Small intestine (tissue), 7 donors: ENCODE data around the gene CCDC106. TPM values are rescaled to one million over a fixed set of nuclear protein-coding genes. Genes with fewer than 3 reads are reported as not detected.
A peak's percentile ranks its signal among the peaks of the same experiment; 100 is the strongest.

Source experiments
- DNase-seq, 2 donors: peaks; one replicate each; pipeline versions ENCODE4 v3.0.0 to v3.0.0-alpha.2; 2013
- FAIRE-seq: peaks from 2 replicates; lab custom pipeline; 2012; peaks lifted over from hg19 to GRCh38; lab: Jason Lieb, UNC
- H3K27ac ChIP-seq, 3 donors: one replicate each; pipeline ENCODE4 v1.5.1; 2013; ENCODE audit warnings: low read length in 2 of 3, mild to moderate bottlenecking in 2 of 3, control low read depth in 1 of 3, inconsistent platforms in 1 of 3, low read depth in 1 of 3, moderate library complexity in 1 of 3
- H3K27me3 ChIP-seq, 3 donors: one replicate each; pipeline ENCODE4 v1.6.1; 2013; ENCODE audit warnings: low read length in 3 of 3, inconsistent platforms in 1 of 3; ENCODE audit not compliant: control insufficient read depth in 3 of 3, insufficient read depth in 3 of 3
- H3K36me3 ChIP-seq, 3 donors: one replicate each; pipeline ENCODE4 v1.6.1; 2013; ENCODE audit warnings: low read length in 3 of 3, inconsistent platforms in 1 of 3, low read depth in 1 of 3, mild to moderate bottlenecking in 1 of 3, moderate library complexity in 1 of 3; ENCODE audit not compliant: control insufficient read depth in 3 of 3, insufficient read depth in 2 of 3
- H3K4me1 ChIP-seq, 3 donors: one replicate each; pipeline ENCODE4 v1.6.1; 2013; ENCODE audit warnings: low read length in 2 of 3, inconsistent platforms in 1 of 3, low read depth in 1 of 3, mild to moderate bottlenecking in 1 of 3, moderate library complexity in 1 of 3; ENCODE audit not compliant: control insufficient read depth in 3 of 3, insufficient read depth in 2 of 3
- H3K4me3 ChIP-seq, 3 donors: one replicate each; pipeline ENCODE4 v1.5.1; 2013; ENCODE audit warnings: low read length in 3 of 3, control low read depth in 1 of 3, inconsistent platforms in 1 of 3, low read depth in 1 of 3, mild to moderate bottlenecking in 1 of 3, moderate library complexity in 1 of 3
- H3K9me3 ChIP-seq, 2 donors: one replicate each; pipeline ENCODE4 v1.6.1; 2013; ENCODE audit warnings: low read depth in 1 of 2, low read length in 1 of 2; ENCODE audit not compliant: control insufficient read depth in 2 of 2, insufficient read depth in 1 of 2
- WGBS, 3 donors: extraction: QIAGEN DNeasy Blood & Tissue Kit; methylation state at CpG; one replicate each; pipeline ENCODE4 v1.1.7; 2013; 5-methylcytosine and 5-hydroxymethylcytosine counted together
- polyA plus RNA-seq, 4 donors: library from polyadenylated mRNA; stranded (reverse) in 3 of 4; unstranded in 1 of 4; fragments of 200-250 nt in 3 of 4; fragments of 120-200 nt in 1 of 4; gene quantifications; one replicate each; pipeline versions ENCODE4 v1.2.1 to v1.2.3, GENCODE V29; 2013
- donor health status: healthy with polysubstance abuse.
- donor health status: control.
- donor health status: control.
- donor health status: Bipolar disorder and iron deficiency.
- donor health status: healthy.

The CCDC106 gene
- polyA plus RNA-seq, 4 donors, result 2.5 to 12.1 (median 5.6) TPM

GRCh38 chr19:55635856-55636440 is 12.1 kb upstream of the CCDC106 start:
- WGBS, 3 donors, result 49 to 59% (median 53%) methylated on average over 7 of the region's 7 CpGs
- Histone ChIP-seq H3K9me3 (no peaks in the 10 kb centered on the region), H3K4me3 (peak overlapping the region; percentile 83 to 96 (median 96)), H3K4me1 (peaks cover 4 to 19% (median 10%) of the 10 kb centered on the region in 3 donors), H3K27me3 (no peaks in the 10 kb centered on the region), H3K27ac (peak overlapping the region in 2 of 3 donors; percentile 92 to 100), H3K36me3 (peaks cover 0 to 19% (median 0%) of the 10 kb centered on the region in 3 donors)
- no peak for FAIRE-seq
- DNase-seq, result no peak

- Histone ChIP-seq H3K9me3 (no peaks in the 10 kb centered on the region), H3K4me3 (no peak overlapping the region), H3K36me3 (peaks cover 0 to 19% (median 0%) of the 10 kb centered on the region in 3 donors), H3K27ac (no peak overlapping the region), H3K27me3 (no peaks in the 10 kb centered on the region), H3K4me1 (peaks cover 5 to 19% (median 10%) of the 10 kb centered on the region in 3 donors)
- WGBS, 3 donors, result 82 to 87% (median 82%) methylated on average over 4 of the region's 4 CpGs
- DNase-seq, result no peak
- no peak for FAIRE-seq
Measured at GRCh38 chr19:55636723-55637122, 11.3 kb upstream of the CCDC106 start.

GRCh38 chr19:55637534-55637933 is 10.5 kb upstream of the CCDC106 start:
- no peak overlapping the region for H3K27ac ChIP-seq
- peaks cover 10 to 25% (median 11%) of the 10 kb centered on the region in 3 donors for H3K4me1 ChIP-seq
- DNase-seq (no peak), FAIRE-seq (no peak)
- peaks cover 0 to 19% (median 0%) of the 10 kb centered on the region in 3 donors for H3K36me3 ChIP-seq
- H3K27me3 ChIP-seq, result no peaks in the 10 kb centered on the region
- 77 to 84% (median 82%) methylated on average over 11 of the region's 11 CpGs for whole genome bisulfite sequencing, 3 donors
- H3K9me3 ChIP-seq, result no peaks in the 10 kb centered on the region
- H3K4me3 ChIP-seq, result no peak overlapping the region

- no peaks in the 10 kb centered on the region for H3K27me3 ChIP-seq
- no peak for FAIRE-seq
- no peaks in the 10 kb centered on the region for H3K9me3 ChIP-seq
- H3K4me1 ChIP-seq, result peaks cover 10 to 31% (median 15%) of the 10 kb centered on the region in 3 donors
- DNase-seq, result peak in 1 of 2 donors; percentile 38
- H3K36me3 ChIP-seq, result peaks cover 0 to 19% (median 0%) of the 10 kb centered on the region in 3 donors
- H3K27ac ChIP-seq, result no peak overlapping the region
- no peak overlapping the region for H3K4me3 ChIP-seq
- WGBS, 3 donors, result 81 to 92% (median 84%) methylated on average over 6 of the region's 6 CpGs
Measured at GRCh38 chr19:55638864-55639359, 9.1 kb upstream of the CCDC106 start.

- H3K4me1 ChIP-seq, result peaks cover 10 to 32% (median 15%) of the 10 kb centered on the region in 3 donors
- peak overlapping the region in 2 of 3 donors; percentile 55 to 98 for H3K4me3 ChIP-seq
- FAIRE-seq, result no peak
- 24 to 35% (median 27%) methylated on average over 33 to 38 of the region's 38 CpGs for WGBS, 3 donors
- peaks cover 0 to 27% (median 0%) of the 10 kb centered on the region in 3 donors for H3K36me3 ChIP-seq
- DNase-seq, result peak; percentile 58 to 82
- no peaks in the 10 kb centered on the region for H3K9me3 ChIP-seq
- peak overlapping the region; percentile 65 to 89 (median 76) for H3K27ac ChIP-seq
- no peaks in the 10 kb centered on the region for H3K27me3 ChIP-seq
Measured at GRCh38 chr19:55640043-55640576, 7.9 kb upstream of the CCDC106 start.

- Histone ChIP-seq H3K9me3 (no peaks in the 10 kb centered on the region), H3K4me3 (peak within 1 kb of the TSS; percentile 76 to 98 (median 81)), H3K4me1 (peaks cover 8 to 28% (median 15%) of the 10 kb centered on the region in 3 donors), H3K36me3 (peaks cover 0 to 32% (median 2%) of the 10 kb centered on the region in 3 donors), H3K27me3 (no peaks in the 10 kb centered on the region), H3K27ac (peak within 1 kb of the TSS; percentile 65 to 89 (median 76))
- FAIRE-seq (no peak), DNase-seq (peak; percentile 47 to 84)
- WGBS, 3 donors, result 1% methylated on average over 65 to 89 of the region's 89 CpGs
Measured at GRCh38 chr19:55640577-55641425, 7.2 kb upstream of the CCDC106 start, which contains the start of gene ZNF580. Gene ZNF580 (plus strand): TSS chr19:55641002. CDS start chr19:55642509, 1,507 bp downstream.

- Histone ChIP-seq H3K27ac (peak overlapping the region; percentile 5 to 89 (median 76)), H3K4me1 (peaks cover 2 to 25% (median 13%) of the 10 kb centered on the region in 3 donors), H3K4me3 (peak overlapping the region; percentile 76 to 98 (median 81)), H3K36me3 (peaks cover 0 to 31% (median 2%) of the 10 kb centered on the region in 3 donors), H3K27me3 (no peaks in the 10 kb centered on the region), H3K9me3 (no peaks in the 10 kb centered on the region)
- no peak for DNase-seq
- no peak for FAIRE-seq
- WGBS, 3 donors, result 0 to 1% (median 1%) methylated on average over 25 of the region's 25 CpGs
Measured at GRCh38 chr19:55641426-55642152, 6.4 kb upstream of the CCDC106 start.
